NCI-H2227 treated with DMSO at 0.1 percent for 48 hours (cell line): ENCODE measurements around the gene FHIT.
A peak's percentile ranks its signal among the peaks of the same experiment; 100 is the strongest.
"Not testable (repeated sequence)": the region's sequence is repeated elsewhere in the genome, so short reads cannot be mapped to it uniquely, and the experiment has no call there.

Experiments
- DNase-seq: peaks from one replicate; lab custom pipeline; 2025; lab: John Stamatoyannopoulos, UW

Gene FHIT

DNA sequence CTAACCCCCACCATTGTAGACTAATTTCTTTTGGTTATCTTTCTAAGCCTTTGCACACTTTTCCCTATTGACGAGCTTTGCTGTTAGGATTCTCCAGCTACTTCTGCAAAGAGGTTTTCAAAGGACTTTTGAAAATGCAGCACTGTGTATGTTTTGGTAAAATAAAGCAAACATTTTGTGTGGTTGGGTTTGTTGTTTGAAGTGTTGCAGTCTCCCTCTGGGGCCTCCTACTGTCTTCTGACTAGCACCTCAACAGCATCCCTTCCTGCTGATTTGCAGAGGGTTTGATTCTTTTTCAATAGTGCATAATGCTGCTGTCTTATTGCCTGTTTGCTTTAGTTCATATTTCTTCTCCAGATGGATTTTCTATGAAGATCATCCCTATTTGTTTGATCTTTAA, 1426.4 kb downstream of the FHIT start:
- DNase-seq = no peak

DNA sequence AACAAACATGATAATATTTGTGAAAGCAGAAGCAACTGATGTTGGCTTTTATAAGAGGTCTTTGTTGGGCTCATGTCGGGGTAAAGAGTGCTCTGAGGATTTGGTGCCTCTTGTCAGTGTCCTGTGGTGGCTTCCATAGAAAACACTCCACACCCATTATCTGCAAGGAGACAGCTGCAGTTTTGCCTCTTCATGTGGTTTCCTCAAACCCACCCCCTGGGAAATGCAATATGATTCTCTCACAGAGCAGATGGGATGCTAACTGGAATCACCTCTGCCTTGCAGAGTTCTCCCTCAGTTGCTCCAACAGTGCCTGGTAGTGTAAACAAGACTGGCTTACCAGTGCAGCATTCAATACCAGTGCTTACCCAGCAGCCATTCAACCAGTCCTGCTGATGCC, 1430.0 kb downstream of the FHIT start:
- no peak for DNase-seq

DNA sequence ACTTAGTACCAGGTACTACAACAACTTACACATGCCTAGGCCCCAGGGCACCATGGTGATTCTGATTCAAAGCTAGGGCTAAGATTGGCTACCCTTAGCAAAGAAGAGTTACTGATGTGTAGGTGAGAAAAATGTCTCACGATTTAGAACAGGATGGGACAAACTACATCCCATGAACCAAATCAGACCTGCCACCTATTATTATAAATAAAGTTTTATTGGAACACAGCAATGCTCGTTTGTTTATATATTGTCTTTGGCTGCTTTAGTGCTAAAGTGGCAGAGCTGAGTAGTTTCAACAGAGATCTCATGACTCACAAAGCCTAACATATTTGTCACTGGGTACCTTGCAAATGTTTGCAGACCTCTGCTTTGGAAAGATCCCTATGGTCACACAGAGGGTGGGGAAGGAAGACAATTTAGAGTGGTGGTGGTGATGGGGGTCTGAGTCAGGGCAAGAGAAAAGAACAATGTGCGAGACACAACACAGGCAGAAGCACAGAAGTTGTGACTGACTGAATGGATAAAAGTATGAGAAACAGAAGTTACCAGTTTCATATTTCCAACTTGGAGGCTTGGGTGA, 1430.8 kb downstream of the FHIT start:
- DNase-seq = no peak

DNA sequence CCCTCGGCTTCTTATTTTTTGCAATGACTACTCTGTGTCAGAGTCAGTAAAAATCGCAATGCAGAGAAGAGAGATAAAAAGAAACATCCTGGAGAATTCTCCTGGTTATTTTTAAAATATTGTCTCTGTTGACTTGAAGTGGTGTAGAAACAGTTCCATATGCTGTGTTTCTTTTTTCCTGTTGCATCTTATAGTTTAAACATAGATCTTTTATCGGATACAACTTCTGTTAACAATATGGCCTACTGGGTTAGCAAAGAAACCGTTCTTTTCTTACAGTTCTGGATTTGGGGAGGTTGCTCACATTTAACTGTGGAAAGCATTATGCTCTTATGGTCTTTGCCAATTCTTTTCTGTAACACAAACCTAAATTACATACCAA, 1432.3 kb downstream of the FHIT start:
- DNase-seq = no peak

DNA sequence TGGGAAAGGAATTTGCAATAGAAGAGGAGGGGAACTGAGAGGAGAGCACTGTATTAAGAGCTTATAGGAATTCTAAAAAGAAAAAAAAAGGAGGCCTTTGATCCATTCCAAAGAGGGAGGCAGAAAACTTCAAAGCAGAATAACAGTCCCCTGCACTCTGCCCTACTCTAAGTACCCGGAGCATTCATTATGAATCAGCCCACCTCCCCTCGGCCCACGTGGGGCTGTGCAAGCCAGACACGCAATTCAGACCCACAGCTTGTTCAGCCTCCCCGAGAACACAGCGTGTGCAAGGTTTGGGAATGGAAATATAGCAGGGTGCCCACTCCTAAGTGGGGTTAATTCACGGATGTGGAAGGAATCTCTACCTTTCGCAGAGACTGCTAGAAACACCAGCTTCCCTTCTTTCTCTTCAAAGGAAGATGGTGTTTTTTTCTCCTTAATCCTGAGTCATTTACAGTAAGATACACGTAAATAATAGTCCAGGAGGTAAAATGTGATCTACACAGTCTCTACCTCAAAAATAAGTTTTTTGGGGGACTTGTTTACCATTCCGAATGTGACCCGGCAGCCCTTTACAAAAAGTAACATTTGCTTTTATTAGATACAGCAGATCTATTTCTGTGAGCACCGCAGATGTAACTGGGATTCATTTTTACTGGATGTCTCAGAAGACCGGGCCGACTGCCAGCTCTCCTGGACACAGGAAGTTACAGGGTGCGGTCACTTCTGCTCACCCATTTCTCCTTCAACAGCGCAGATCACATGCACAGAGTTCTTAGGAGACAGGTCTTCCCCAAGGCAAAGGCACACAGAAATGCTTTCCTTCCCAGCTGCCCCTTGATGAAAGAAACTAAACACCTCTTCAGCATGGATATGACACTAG, 1433.0 kb downstream of the FHIT start:
- DNase-seq = no peak

DNA sequence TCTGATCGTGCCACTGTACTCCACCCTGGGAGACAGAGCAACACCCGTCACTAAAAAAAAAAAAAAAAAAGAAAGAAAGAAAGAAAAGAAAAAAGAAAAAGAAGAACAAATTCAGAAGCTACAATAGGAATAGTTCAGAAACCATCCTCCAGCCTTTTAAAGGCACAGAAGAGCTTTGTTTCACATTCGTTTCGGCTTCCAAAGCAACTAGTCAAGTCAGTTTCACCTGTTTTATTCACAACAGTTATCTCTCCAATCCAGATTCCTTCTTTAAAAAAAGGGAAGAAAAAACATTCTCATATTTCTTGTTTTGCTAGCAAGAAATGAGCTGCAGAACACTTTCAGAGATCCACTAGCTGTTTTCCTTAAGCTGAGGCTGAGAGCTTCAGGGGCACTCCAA, 1433.7 kb downstream of the FHIT start:
- DNase-seq = no peak

DNA sequence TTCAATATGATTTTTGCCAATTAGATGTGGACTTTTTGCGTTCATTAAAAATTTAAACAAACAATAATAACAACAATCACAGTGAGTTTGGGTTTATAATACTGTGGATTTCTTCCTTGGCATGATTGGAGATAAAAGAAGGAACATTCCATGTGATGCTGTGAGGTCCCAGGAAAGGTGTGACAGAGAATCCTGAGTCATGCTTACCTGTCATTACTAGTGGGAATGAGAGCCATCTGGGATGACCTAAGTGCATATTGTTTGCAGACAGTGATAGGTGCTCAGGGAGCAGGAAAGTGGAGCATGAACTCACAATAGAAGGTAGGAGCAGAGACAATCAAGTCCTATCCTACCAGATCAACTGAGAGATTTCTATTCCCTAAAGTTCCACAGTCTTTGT, 1434.9 kb downstream of the FHIT start:
- no peak for DNase-seq

DNA sequence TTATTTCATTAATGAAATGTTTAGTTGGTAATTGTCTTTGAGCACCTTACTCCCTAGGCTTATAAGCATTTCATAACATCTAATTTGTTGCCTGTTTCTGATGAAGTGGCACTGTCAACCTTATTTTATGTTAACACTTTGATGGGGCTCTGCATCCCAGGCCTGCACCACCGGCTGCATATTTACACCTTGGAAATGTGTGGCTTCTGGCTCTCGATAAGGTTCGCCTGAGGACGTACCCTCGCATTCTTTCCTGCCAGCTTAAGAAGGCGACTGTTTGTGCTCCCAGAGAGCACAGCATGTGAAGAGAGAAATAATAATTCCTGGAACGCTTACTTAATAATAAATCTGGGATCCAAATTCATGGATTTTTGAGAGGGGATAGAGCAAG, 1438.1 kb downstream of the FHIT start:
- DNase-seq = peak; percentile 6

DNA sequence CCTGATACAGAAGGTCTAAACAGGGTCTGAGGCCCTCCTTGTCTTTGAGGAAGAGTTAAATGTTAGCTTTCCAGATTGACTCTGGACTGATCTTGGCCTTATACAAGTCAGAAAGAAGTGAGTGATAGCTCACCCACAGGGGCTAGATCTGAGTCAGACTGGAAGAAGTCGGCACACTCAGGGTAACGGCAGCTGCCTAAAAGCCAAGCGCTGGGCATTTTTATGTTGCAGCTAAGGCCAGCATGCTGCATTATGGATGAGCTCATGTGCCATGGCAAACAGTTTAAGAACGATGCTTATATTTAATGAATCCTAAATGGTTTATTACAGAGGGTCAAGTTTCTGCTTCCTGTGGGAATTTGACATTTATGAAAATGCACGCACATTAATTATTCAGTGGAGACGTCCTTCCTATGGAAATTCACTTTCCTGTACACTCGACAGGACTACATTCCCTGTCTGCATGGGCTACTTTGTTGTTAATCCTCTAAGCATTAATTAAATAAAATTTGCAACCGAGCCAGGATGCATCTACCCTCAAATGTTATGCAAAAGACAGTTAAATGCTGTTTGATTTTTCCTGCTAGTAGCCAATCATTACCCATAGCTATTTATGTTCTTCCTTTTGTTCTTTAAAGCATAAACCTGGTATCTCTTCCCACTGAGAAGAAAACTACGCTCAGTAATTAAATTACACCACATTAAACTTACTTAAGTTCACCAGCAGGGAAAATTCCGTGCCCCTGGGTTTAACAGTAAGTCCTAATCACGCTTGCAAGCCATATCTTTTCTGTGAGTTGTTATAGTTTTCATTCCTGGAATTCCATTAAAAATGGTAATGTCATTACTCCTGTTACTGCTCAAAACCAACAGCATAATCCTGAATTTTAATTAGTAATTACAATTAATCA, 1438.8 kb downstream of the FHIT start:
- DNase-seq = no peak

DNA sequence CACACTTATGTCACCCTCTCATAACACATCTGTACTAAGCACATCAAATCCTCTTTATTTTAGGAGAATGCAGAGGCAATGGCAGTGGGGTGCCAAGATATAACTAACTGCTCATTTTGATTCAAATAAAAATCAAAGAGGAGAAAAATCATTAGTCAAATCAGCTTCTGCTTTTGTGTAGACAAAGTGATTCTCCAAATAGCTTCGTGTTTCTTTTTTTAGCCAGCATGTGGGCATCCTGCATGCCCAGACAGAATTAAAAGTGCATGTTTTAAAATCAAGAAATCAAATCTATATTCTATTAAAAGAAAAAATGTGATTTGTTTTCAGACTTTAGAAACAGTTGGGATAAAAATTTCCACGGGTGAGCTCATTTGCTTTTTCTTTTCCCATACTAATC, 1440.1 kb downstream of the FHIT start:
- DNase-seq = no peak

DNA sequence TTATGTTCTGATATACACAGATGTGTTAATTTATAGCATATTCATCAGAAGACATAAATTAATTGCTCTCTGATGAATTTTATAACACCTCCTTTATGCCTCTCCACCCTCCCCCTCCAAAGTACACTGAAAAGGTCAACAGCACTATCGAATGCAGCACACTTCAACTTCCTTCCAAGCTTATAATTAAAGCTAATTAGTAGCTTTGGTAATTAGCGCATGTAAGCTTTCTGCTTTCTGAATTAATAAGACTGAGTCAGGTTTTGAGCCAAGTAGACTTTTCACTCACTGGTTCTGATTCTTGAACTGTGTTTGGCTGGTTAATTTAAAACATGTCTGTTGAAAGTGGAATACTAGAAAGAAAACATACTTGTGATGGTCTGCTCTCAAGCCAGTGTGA, 1440.6 kb downstream of the FHIT start:
- no peak for DNase-seq

DNA sequence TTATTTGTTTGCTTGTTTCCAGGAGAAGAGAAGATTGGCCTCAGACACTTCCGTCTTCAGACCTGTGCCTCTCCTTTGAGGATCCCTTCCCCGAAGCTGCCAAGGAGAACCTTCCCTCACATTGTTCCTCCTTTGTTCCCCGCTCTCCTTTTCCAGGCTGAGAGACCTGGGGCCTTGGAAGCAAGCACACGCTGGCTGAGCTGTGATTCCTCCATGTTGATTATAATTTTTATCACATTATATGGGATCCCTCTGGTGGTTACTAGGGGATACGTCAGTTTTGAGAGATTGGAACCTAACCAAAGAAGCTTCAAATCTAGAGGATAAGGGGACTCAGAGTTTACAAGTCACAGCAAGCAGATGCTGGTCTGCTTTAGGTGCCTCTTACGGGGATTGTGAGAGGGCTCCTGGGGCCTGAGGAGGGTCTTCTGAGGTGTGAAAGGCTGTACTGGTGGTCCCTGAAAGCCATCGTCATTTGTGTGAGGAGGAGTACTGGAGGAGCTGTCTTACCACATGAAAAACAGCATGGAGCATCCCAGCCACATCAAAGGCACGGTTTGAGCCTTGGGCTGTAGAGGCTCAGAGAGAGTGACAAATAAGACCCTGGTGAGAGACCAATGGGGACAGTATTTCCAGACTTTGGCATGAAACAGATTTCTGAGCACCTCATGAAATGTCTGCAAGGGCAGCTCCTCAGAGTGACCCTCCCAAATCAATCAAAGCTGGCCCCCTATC, 1441.4 kb downstream of the FHIT start:
- peak; percentile 2 for DNase-seq

DNA sequence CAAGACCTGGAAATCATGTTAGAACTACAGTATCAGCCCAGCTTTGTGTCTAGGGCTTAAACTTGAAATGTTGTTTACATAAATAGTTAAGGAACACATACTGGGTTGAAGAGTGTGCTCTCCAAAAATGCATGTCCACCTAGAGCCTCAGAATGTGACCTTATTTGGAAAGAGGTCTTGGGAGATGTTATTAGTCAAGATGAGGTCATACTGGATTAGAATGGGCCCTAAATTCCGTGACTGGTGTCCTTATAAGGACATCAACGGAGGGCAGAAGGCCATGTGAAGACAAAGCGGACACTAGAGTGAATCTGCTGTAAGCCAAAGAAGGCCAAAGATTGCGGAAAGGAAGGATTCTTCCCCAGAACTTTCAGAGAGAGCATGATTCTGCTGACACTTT, 1442.2 kb downstream of the FHIT start:
- no peak for DNase-seq

DNA sequence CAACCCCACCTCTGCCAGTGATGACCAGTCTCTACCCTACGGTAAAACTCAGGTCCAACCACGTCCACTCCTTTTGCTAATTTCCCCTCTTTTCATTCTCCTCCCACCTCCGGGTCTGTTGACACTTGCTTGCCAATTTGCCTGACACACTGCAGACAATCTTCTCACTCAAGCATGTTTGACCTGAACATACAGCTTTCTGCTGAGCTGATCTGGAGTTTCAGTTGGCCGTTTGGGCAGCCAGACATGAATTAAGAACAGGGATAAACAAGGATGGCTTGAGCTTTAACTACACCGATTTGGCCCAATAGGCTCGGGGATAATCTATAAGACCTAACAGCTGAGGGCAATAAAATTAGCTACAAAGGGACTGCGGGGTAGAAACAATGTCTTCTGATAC, 1442.8 kb downstream of the FHIT start:
- no peak for DNase-seq

DNA sequence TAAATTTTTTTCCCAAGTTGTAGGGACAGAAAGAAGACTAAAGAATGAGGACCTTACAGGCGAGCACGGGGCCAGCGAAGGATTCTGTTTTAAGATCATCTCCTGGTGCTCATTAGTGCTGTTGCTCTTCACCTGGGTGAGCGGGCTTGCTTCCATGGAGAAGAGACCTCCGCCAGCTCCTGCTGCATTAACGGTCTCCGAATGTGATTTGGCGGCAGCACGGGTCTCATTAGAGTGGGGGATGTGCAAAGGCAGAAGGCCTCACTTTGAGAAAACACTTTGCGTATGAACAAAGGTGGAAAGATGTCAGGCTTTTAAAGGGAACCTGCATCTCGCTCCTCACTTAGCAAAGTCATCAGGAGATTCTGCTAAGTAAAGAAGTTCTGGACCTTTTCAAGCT, 1448.0 kb downstream of the FHIT start:
- DNase-seq = no peak

DNA sequence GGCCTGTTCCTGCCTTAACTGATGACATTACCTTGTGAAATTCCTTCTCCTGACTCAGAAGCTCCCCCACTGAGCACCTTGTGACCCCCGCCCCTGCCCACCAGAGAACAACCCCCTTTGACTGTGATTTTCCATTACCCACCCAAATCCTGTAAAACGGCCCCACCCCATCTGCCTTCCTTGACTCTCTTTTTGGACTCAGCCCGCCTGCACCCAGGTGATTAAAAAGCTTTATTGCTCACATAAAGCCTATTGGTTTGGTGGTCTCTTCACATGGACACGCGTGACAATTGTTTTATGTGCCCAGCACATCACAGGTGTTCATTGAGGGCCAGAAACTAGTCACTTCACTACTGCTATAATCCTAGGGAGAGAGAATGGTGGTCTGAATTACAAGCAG, 1448.8 kb downstream of the FHIT start:
- not testable (repeated sequence) for DNase-seq

DNA sequence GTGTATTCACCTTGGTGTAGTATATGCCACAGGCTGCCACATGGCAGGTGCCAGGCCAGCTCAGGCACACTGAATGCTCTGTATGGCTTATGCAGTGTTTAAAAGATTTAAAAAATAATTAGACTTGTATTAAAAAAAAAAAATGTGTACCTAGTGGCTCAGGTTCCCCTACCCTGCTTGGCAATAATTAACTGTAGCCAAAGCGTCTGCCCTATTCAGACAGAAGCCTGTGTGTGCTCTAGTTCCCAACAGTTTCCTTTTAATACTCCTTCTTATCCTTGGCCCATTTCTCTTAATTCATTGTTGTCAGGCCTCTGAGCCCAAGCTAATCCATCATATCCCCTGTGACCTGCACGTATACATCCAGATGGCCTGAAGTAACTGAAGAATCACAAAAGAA, 1449.2 kb downstream of the FHIT start:
- no peak for DNase-seq

DNA sequence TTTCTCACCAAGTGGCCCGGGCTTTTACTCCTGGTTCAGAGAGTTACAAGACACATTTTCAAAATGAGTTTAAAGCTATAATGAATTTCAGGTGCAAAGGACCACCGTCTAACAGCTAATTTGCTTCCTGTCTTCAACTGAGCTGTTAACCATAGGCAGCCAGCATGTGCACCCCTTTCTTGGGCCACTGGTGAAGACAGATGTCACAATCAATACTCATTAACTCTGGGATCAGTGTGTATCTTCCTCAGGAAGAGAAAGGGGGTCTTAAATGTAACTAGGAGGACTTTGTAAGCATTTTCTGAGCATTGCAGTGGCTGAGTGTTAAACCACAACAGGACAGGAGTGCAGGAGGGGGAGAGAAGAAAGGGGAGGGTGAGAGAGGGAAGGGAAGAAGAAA, 1450.8 kb downstream of the FHIT start:
- DNase-seq = no peak

DNA sequence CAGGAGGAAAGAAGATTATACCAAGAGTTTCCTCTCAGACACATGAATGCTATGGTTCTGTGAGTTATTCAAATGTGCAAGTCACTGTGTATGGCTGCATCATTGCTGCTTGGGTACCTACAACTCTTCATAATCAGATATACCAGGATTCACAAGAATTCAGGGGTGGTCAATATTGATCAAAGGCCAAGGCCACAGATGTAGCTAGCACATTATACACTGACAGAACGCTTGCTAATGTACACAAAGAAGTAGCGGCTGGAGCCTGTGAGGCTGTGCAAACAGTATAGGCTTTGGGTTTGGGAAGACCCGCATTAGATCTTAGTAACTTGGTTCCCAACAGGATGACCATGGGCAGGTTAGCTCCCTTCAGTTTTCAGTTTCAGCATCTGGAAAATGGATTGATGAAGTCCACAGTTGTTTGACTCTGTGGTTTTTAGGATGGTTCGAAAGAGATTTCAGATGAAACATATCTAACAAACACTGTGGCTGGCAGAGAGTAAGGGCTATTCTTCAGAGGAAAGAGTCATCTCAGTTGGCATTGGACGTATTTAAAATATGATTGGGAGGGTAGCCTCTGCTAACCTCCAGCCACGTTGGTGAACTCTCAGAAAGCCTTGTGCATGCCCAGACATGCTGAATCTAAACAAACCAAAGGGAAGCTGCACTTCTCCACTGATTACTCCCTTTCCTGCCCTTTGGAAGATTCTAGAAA, 1452.7 kb downstream of the FHIT start:
- DNase-seq = no peak

DNA sequence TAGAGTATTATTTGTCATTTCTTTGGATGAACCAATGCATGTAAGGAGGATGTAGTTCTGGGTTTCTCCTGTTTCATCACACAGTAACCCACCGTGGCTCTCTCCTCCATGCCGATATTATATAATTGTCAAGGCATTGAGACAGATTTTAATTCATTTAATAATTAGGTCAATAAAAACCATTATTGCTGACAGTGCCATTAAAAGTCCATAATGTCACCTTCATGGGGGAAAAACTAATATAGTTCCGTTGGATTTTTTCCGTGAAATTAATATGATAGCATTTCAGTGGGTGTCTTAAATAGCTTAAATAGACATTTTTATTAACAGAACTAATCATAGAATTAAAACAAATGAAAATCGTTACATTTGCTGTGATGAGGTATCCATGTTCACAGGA, 1453.7 kb downstream of the FHIT start:
- no peak for DNase-seq

DNA sequence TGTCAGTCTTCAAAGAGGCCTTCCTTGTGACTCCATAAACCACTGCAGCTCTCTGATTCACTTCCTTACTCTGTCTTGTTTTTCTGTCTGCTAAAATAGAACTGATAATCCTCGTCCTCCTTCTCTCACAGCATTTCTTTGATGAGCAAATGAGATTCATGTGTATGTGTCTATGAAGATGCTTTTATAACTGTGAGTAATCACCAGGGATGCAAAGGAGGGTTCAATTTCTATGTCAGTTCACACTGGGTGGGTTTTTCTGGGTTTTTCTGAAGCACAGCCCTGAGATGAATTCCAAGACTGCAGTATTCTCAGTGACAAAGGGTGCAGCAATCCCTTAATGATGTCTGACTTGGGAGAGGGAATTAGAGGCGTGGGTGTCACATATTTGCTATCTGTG, 1454.8 kb downstream of the FHIT start:
- no peak for DNase-seq

DNA sequence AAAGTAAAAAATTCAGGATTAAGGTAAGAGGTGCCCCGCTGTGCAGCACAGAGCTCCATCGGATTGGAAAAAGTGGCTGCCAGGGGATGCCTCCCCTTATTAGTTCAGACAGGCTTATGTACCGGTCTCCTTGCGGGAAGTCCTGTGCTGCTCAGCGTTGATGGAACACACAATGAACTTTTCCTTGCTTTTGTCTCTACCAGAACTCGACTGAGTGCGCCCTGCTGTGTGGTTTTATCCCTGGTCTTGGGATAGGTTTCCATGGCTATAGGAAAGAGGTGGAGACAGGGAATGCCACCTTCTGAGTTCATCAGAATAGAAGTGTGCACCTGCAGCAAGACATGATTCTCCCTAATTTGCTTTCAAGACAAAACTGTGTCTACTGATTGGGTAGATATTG, 1455.5 kb downstream of the FHIT start:
- no peak for DNase-seq
